ENCODE data around the gene BTBD16. TPM values are rescaled to one million over a fixed set of nuclear protein-coding genes. Genes with fewer than 3 reads are reported as not detected.

BTBD16 gene
- total and polyA plus RNA-seq, 2 of the 13 experiments (the other 11 are each of a cell fraction or from before 2014, with no cell fraction given): 5.0 to 11.9 TPM

- TF ChIP-seq, protein P1, sequence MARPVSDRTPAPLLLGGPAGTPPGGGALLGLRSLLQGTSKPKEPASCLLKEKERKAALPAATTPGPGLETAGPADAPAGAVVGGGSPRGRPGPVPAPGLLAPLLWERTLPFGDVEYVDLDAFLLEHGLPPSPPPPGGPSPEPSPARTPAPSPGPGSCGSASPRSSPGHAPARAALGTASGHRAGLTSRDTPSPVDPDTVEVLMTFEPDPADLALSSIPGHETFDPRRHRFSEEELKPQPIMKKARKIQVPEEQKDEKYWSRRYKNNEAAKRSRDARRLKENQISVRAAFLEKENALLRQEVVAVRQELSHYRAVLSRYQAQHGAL (CRISPR knock-in tag; IDR thresholded peaks at IDR 0.05; ENCODE audit: not compliant biosample characterization): no peak
- TF ChIP-seq SNAPC2 (CRISPR knock-in tag; IDR thresholded peaks at IDR 0.05) (no peak), KLF16 (CRISPR knock-in tag; IDR thresholded peaks at IDR 0.05) (no peak), ZNF672 (CRISPR knock-in tag; IDR thresholded peaks at IDR 0.05) (no peak), ARHGAP35 (CRISPR knock-in tag; IDR thresholded peaks at IDR 0.05; ENCODE audit: borderline replicate concordance) (no peak), ISL2 (CRISPR knock-in tag; IDR thresholded peaks at IDR 0.05) (no peak), ZNF121 (CRISPR knock-in tag; IDR thresholded peaks at IDR 0.05) (no peak), SMARCC2 (IDR thresholded peaks at IDR 0.05) (no peak), MTF1 (CRISPR knock-in tag; IDR thresholded peaks at IDR 0.05) (no peak), SIX1 (CRISPR knock-in tag; IDR thresholded peaks at IDR 0.05; ENCODE audit: borderline replicate concordance) (no peak), RBM39 (IDR thresholded peaks at IDR 0.05; ENCODE audit: low read depth, low read length, poor library complexity, severe bottlenecking) (no peak), HNRNPK (IDR thresholded peaks at IDR 0.05; ENCODE audit: low read depth, low read length, poor library complexity, severe bottlenecking) (no peak), ZMAT5 (CRISPR knock-in tag; IDR thresholded peaks at IDR 0.05; ENCODE audit: borderline replicate concordance, low read depth) (no peak), NFKBIZ (CRISPR knock-in tag; IDR thresholded peaks at IDR 0.05) (no peak), ZNF720 (CRISPR knock-in tag; IDR thresholded peaks at IDR 0.05) (no peak), CAMTA2 (CRISPR knock-in tag; IDR thresholded peaks at IDR 0.05; ENCODE audit: borderline replicate concordance) (no peak), THRA (CRISPR knock-in tag; IDR thresholded peaks at IDR 0.05; ENCODE audit: borderline replicate concordance) (no peak)
- TF ChIP-seq, protein P2, sequence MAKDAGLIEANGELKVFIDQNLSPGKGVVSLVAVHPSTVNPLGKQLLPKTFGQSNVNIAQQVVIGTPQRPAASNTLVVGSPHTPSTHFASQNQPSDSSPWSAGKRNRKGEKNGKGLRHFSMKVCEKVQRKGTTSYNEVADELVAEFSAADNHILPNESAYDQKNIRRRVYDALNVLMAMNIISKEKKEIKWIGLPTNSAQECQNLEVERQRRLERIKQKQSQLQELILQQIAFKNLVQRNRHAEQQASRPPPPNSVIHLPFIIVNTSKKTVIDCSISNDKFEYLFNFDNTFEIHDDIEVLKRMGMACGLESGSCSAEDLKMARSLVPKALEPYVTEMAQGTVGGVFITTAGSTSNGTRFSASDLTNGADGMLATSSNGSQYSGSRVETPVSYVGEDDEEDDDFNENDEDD (CRISPR knock-in tag; IDR thresholded peaks at IDR 0.05; ENCODE audit: borderline replicate concordance): no peak
- TF ChIP-seq, protein P3, sequence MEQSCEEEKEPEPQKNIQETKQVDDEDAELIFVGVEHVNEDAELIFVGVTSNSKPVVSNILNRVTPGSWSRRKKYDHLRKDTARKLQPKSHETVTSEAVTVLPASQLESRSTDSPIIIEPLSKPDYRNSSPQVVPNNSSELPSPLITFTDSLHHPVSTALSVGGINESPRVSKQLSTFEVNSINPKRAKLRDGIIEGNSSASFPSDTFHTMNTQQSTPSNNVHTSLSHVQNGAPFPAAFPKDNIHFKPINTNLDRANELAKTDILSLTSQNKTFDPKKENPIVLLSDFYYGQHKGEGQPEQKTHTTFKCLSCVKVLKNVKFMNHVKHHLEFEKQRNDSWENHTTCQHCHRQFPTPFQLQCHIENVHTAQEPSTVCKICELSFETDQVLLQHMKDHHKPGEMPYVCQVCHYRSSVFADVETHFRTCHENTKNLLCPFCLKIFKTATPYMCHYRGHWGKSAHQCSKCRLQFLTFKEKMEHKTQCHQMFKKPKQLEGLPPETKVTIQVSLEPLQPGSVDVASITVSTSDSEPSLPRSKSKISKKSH (CRISPR knock-in tag; IDR thresholded peaks at IDR 0.05; ENCODE audit: borderline replicate concordance): no peak
- TF ChIP-seq, protein P4, sequence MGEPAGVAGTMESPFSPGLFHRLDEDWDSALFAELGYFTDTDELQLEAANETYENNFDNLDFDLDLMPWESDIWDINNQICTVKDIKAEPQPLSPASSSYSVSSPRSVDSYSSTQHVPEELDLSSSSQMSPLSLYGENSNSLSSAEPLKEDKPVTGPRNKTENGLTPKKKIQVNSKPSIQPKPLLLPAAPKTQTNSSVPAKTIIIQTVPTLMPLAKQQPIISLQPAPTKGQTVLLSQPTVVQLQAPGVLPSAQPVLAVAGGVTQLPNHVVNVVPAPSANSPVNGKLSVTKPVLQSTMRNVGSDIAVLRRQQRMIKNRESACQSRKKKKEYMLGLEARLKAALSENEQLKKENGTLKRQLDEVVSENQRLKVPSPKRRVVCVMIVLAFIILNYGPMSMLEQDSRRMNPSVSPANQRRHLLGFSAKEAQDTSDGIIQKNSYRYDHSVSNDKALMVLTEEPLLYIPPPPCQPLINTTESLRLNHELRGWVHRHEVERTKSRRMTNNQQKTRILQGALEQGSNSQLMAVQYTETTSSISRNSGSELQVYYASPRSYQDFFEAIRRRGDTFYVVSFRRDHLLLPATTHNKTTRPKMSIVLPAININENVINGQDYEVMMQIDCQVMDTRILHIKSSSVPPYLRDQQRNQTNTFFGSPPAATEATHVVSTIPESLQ (CRISPR knock-in tag; conservative IDR thresholded peaks at IDR 0.05): no peak
These were observed 30.1 kb downstream of the BTBD16 start (continued) for GRCh38 chr10:122301055-122301810.

Measured in HepG2 (cell line).